HG03575 (cell line): ENCODE measurements around the gene DPM1.

Source experiments
- ATAC-seq: cut with Tn5 transposase; IDR thresholded peaks from one replicate; pipeline ENCODE4 v1.9.1; 2021; ENCODE audit not compliant: unreplicated experiment, insufficient number of reproducible peaks, low FRiP score; ENCODE audit errors: extremely low read depth

Gene DPM1

DNA sequence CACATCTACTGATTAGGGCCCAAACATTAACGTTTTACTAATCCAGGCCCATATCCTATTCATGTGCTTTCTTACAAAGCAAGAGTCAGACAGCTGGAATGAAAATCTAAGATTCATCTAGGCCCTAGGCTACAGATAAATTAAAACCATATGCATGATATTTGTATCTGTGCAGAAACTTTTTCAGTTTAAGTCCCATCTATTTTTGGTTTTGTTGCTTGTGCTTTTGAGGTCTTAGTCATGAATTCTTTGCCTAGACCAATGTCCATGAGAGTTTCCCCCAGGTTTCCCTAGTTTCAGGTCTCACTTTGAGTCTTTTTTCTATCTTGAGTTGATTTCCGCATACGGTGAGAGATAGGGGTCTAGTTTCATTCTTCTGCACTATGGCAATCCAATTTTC is 47.3 kb downstream of the DPM1 start:
- ATAC-seq: no peak

DNA sequence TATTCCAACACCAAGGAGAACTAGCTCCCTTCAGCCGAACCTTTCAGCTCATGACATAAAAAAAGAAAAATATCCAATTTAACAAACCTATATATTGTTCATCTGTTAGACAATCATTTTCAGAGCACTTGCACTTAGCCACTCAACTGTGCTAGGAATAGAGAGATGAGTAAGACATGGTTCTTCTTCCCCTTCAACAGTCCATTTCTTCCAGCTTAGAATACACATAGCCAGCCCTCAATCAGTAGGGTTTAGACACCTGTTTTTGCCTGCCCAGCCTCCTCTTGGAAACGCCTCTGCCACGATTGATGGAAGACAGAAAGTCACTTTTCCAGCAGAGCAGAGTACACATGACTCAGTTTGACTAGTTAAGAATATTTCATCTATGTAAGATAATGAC is 48.9 kb downstream of the DPM1 start:
- no peak for ATAC-seq

DNA sequence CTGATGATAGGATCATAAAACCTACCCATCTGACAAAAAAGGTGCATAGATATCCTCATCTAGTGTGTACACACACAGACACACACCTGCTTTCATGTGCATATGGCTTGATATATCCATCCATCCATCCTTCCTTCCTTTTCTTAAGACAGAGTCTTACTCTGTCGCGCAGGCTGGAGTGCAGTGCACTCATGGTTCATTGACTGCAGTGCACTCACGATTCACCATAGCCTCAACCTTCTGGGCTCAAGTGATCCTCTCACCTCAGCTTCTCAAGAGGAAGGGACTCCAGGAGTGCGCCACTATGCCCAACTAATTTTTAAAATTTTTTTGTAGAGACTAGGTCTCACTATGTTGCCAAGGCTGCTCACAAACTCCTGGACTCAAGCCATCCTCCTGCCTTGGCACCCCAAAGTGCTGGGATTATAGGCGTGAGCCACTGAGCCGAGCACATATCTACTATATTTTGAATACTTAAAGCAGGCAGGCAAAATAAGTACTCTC is 54.2 kb downstream of the DPM1 start:
- ATAC-seq: no peak

DNA sequence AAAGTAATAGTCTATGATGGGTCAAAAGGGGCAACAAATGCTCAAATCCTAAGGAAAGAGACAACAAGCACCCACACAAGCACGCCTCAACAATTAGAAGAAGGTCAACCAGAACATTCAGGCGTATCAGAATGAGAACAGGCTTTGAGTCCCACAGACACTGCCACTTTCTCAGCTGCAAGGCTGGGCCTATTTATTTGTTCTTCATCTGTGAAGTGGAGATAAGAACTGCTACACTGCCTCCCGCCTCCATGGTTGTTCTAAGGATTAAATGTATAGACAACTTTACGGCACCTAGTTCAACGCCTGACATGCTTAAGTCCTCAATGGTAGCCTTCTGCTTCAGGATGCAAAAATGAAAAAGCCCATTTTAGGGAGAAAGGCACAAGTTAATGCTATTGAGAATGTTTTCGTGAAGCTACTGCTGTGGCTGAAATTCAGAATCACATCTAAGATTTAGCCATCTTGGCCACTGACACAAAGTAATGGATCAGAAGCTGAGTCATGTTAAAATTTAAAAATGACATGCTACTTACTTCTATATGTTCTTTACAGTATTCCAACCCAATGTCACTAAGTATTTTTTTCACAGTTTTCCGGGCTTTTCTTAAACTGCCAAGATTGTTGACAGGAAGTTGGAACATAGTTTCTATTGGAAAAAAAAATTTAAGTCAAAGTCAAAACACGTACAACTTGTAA is 54.8 kb downstream of the DPM1 start:
- ATAC-seq: no peak

DNA sequence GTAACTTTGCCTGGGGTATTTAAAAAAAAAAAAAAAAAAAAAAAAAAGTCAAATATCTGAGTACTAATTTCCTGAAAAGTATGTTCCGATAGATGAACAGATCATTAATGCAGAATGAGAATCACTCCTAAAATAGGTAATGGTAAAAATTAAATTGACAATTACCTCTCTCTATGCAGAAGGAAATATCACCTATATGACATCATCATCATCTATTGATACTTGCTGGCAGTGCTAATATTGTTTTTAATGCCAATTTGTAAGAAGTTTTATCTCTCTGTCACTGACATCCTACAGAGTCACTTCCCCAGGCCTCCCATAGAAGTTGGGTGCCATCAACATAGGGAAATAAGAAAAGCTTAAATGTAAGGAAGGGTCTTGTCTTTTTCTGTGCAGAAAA is 57.0 kb downstream of the DPM1 start:
- no peak for ATAC-seq

DNA sequence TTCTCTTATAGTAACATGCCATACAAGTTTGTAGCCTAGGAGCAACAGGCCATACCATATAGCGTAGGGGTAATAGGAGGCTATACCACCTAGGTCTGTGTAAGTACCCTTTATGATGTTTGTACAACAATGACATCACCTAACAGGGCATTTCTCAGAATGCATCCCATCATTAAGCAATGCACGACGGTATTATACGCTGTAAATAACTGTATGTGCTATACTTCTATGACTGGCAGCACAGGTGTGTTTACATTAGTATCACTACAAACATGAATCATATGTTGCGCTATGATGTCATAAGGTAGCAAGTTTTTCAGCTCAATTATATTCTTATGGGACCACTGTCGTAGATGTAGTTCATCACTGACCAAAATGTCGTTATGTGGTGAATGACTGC is 58.1 kb downstream of the DPM1 start:
- no peak for ATAC-seq

DNA sequence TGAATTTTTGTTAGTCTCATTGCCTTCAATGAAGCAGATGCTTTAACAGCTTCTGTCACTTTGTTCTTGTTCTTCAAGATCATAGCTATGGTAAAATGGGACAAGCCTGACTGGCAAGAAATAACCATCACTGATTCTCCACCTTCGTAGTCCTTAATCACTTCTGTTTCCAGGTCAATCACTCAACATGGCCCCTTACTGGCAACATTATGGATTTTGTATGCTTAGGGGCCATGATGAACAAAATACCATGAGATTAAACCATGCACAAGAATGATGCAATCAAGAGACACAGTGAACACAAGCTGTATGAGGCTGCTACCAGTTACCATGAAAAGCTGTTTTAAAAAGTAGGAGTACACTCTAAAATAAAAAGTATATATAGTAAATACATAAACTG is 59.9 kb downstream of the DPM1 start:
- no peak for ATAC-seq

DNA sequence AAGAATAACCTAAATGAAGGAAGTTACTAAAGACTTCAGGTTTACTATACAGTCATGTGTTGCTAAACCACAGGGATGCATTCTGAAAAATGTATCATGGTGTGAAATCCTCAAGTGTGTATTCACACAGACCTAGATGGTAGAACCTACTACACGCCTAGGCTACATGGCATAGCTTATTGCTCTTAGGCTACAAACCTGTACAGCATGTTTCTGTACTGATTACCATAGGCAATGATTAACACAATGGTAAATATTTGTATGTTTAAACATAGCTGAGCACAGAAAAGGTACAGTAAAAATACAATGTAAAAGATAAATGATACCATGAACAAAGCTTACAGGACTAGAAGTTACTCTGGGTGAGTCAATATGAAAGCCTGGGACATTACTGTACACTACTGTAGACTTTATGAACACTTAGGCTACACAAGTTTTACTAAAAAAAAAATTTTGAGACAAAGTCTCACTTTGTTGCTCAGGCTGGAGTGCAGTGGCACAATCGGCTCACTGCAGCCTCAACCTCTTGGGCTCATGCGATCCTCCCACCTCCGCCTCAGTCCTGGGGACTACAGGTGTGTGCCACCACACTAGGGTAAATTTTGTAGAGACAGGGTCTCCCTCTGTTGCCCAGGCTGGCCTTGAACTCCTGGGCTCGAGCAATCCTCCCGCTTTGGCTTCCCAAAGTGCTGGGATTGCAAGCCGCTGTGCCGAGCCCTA is 63.1 kb downstream of the DPM1 start:
- no peak for ATAC-seq

DNA sequence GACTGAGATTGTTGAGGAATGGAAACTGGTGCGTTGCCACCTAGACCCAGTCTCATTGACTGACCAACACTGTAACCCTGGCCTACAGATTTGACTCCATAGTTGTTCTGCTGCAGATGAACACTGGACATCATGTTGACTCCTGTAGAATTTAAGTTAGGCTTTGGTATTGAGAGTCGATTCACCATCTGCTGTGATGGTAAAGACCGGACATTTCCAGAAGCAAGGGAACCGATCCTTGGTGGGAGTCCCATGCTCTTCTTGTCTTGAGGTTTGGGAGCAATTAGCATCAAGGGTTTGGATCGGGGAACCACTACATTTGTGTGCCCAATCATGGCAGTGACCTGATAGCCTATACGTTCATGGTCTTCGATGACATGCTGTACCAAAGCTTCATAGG is 64.7 kb downstream of the DPM1 start:
- ATAC-seq: no peak

DNA sequence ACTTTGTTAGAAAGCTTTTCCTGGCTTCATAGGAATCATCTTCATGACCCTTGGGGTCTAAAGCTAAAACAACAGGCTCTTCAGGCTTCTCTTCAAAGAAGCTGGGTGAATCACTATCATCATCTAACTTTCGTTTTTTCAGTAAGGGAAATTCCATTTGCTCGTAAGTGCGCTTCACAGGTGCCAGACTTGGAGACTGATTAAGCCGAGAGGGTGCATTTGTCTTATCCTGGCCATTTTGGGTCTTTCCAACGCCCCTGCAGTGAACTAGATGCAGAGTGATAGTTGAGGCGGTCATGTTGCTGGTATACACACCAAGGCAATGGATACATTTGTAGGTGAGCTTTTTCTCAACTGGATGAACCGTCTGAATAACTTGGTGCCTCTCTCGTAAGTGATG is 65.9 kb downstream of the DPM1 start:
- ATAC-seq: no peak

DNA sequence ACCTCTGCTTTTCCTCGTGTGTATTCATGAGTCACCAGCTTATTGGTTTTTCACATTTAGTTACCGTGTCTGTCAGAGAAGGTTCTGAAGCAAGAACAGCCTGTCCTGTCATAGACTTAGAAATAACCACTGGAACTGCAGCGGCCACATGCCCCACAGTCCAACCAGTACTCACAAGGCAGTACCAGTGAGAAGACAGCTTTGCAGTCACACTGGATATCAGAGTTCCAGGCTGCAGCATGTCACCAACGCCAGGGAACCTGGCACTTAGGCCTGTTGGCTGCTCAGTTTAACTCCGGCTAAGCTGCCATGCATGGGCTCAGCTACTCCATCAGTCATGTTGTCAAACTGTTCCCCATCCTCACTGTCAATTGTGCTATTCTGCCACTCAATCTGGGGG is 67.2 kb downstream of the DPM1 start:
- ATAC-seq: no peak

DNA sequence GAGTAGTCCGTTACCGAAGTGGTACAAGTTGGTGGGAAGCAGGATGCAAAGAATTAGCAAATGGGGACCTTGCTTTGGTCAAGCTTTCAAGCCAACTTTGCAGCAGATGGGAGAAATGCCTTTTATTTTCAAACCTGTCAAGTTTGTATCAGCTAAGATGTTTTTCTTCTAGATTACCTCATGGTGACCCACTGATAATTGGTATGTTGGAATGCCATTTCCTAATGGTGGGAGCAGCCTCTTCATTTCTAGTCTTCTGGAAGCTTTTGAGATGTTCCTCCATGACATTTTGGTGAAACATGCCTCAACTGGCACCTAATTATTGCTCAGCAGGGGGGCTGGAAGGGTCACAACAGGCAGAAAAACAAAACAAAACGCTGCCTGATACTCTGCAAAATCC is 70.8 kb downstream of the DPM1 start:
- no peak for ATAC-seq

DNA sequence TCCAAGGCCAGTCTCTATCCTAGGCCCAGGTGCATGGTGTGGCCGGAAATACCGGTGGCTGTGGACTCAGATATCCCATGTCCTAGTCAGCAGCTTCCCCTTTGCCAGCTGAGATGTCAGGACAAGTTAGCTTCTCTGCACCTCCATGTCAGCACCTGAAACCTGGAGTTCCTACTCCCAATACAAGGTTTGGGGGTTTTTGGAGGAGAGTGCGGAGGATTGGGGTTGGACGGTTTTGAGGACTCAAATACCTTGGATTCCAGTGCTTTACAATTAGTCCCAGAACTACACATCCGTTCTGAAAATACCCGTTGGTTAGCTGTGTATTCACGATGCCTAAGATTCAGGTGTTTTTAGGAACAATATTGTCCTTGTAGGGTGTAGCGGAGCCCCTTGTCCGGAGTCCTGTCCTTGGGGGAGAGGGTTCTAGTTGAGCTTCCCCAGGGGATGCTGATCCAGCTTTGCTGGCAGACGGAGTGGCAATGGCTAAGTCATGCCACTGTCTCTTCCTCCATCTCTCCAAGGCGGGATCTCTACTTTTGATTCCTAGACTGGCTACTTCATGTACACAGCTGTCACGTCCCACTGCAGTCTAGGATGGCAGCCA is 72.0 kb downstream of the DPM1 start:
- no peak for ATAC-seq

DNA sequence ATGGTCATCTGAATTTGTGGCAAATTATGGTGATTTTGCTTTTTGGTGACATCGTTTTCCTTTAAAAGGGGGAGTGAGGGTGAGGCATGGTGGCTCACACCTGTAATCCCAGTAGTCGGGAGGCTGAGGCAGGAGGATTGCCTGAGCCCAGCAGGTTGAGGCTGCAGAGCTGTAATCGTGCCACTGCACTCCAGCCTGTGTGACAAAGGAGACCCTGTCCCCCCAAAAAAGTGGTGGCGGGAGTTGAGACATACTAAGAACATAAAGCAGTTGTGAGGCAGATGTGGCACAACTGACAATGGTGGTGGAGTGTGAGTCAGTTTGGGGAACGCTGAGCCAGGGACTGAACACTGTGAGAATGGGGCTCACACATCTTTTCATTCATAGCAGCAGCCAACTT is 72.6 kb downstream of the DPM1 start:
- no peak for ATAC-seq

DNA sequence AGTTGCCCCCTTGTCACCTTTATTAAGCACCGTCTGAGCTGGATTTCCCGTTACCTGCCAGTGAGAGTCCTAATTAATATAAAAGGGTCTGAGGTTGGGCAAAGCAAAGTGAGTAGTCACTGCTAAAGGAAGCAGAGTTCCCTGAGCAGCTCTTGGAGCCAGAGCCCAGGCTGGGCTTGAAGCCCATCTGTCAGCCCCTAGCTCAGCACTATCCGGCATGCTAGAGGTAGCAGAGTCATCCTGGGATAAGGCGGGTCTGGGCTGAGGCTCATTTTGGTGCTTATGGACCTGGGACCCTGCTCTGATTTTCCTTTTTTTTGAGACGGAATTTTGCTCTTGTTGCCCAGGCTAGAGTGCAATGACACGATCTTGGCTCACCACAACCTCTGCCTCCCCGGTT is 73.3 kb downstream of the DPM1 start:
- no peak for ATAC-seq
